Central memory CD4-positive, alpha-beta T cell (primary cell): ENCODE results near the gene NBAS.
"Not testable (repeated sequence)": the region's sequence is repeated elsewhere in the genome, so short reads cannot be mapped to it uniquely, and the experiment has no call there.

Experiments used
- DNase-seq: peaks from one replicate; pipeline ENCODE4 v3.0.0; 2022

NBAS gene

GRCh38 chr2:15253247-15253646 lies 307.9 kb downstream of the NBAS start:
- no peak for DNase-seq

GRCh38 chr2:15251753-15252152 lies 309.4 kb downstream of the NBAS start:
- no peak for DNase-seq

DNA sequence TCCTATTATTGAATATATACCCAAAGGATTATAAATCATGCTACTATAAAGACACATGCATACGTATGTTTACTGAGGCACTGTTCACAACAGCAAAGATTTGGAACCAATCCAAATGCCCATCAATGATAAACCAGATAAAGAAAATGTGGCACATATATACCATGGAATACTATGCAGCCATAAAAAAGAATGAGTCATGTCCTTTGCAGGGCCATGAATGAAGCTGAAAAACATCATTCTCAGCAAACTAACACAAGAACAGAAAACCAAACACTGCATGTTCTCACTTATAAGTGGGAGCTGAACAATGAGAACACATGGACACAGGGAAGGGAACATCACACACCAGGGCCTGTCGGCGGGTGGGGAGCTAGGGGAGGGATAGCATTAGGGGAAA lies 310.2 kb downstream of the NBAS start:
- not testable (repeated sequence) for DNase-seq

GRCh38 chr2:15246870-15247269 lies 314.3 kb downstream of the NBAS start:
- no peak for DNase-seq

- DNase-seq = no peak
Measured at GRCh38 chr2:15243762-15244161, 317.4 kb downstream of the NBAS start.

DNA sequence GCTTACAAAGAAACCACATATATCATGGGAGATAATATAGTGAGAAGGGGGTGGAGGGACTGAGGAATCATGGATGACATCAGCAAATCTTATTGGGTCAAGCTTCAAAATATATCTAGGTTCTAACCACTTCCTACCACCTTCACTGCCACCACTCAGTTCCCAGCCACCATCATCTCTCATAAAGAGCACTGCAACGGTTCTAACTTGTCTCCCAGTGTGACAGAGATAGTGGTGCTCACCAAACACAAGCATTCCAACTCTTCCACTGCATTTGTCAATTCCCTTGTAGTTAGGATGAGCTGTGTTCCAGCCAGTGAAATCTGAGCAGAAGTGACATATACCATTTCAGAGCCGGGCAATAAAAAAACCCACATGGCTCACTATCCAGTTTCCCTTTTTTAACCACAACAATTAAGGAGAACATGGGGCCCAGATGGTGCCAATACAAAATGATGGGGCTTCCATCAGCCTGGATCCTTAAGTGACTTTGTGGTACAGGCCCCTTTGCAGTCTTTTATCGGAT lies 318.1 kb downstream of the NBAS start:
- DNase-seq = no peak

DNA sequence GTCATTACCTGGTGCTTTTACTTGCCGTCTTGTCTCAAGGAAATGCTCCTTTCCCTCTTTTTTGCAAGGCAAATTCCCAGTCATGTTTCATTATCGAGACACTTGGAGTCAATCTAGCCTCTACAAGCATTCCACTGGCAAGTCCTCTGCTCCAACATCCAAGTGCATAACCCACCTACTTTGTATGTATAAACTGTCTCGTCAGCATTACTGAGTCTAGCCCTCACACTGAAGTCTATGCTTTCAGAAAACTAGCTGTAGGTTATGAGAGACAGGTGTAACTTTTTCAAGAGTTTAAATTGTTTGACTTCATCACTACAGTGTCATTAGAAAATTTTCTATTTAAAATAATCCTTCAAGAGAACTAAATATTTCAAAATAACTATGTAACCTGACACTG lies 319.2 kb downstream of the NBAS start:
- no peak for DNase-seq

- no peak for DNase-seq
Measured at GRCh38 chr2:15241201-15241600, 319.9 kb downstream of the NBAS start.

GRCh38 chr2:15238028-15238427 lies 323.1 kb downstream of the NBAS start:
- DNase-seq = no peak

- DNase-seq = no peak
Measured at GRCh38 chr2:15230599-15231192, 330.4 kb downstream of the NBAS start.

- no peak for DNase-seq
Measured at GRCh38 chr2:15226661-15227060, 334.5 kb downstream of the NBAS start.

GRCh38 chr2:15225131-15225530 lies 336.0 kb downstream of the NBAS start:
- DNase-seq = no peak

GRCh38 chr2:15224641-15225040 lies 336.5 kb downstream of the NBAS start:
- no peak for DNase-seq

DNA sequence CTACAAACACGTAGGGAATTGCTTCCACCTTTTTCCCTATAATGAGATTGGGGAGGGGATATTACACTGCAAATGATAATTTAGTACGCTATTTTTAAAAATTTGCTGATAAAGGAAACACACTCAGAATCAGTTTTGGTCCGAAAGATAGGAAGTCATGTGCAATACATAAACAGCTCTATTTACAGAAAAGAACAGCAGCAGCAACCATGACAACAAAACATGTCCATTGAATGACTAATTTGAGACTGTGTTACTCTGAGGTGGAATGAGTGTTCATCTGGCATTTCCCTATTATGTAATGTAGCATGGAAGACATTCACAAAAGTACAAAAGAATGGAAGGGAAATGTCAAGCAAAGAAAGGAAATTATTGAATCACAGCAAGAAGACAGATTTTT lies 337.2 kb downstream of the NBAS start:
- DNase-seq = no peak

GRCh38 chr2:15222856-15223255 lies 338.3 kb downstream of the NBAS start:
- DNase-seq = no peak

DNA sequence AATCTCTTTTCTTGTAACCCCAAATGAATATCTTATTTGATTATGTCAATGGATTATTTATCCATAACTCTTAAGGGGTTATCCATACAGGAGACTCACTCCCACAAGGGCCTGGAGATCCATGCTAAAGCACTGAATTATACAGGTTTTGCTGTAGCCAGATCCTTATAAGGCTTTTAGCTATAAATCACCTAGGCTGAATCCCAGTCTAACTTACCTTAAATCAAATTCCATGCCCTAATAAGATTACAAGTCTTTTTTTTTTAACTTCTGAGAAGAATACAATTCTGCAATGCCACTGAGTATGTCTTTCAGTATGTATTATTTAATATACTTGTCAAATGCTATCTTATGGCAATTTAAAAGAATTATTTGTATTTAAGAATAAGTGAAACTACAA lies 340.5 kb downstream of the NBAS start:
- DNase-seq = no peak

DNA sequence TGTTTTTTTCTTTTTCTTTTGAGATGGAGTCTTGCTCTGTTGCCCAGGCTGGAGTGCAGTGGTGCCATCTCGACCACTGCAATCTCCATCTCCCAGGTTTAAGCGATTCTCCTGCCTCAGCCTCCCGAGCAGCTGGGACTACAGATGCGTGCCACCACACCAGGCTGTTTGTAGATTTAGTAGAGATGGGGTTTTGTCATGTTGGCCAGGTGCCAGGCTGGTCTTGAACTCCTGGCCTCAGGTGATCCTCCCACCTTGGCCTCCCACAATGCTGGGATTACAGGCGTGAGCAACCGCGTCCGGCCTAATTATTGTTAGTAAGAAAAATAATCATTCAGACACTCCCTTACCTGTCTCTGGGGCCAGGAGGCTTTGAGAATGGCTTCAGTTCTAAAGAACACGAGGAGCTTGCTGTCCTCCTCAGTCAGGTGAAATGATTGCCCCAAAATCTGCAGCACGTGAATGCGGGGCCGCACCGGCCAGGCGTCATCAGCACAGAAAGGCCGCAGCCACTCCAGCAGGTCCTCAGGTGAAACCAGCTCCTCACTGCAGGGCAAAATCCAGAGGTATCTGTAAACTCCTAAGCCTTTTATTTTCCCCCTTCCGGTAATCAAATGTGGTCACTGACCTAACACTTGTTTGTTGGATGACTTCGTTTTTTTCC lies 342.6 kb downstream of the NBAS start:
- no peak for DNase-seq

GRCh38 chr2:15212249-15212648 lies 348.9 kb downstream of the NBAS start:
- DNase-seq = no peak

DNA sequence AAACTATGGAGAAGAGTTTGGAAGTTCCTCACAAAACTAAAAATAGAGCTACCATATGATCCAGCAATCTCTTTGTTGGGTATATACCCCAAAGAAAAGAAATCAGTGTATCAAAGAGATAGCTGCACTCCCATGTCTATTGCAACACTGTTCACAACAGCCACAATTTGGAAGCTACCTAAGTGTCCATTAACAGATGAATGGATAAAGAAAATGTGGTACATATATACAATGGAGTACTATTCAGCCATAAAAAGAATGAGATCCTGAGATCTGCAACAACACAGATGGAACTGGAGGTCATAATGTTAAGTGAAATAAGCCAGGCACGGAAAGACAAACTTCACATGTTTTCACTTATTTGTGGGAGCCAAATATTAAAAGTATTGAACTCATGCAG lies 350.6 kb downstream of the NBAS start:
- not testable (repeated sequence) for DNase-seq

- no peak for DNase-seq
Measured at GRCh38 chr2:15206419-15206818, 354.7 kb downstream of the NBAS start.

DNA sequence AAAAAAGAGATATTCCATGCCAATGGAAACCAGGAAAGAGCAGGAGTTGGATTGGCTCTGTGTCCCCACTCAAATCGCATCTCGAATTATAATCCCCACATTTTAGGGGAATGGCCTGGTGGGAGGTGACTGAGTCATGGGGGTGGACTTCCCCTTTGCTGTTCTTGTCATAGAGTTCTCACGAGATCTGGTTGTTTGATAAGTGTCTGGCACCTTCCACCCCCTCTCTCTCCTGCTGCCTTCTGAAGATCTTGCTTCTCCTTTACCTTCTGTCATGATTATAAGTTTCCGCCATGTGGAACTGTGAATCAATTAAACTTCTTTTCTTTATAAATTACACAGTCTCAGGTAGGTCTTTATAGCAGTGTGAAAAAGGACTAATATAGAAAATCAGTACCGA lies 355.6 kb downstream of the NBAS start:
- no peak for DNase-seq

- DNase-seq = no peak
Measured at GRCh38 chr2:15201009-15201408, 360.1 kb downstream of the NBAS start.

DNA sequence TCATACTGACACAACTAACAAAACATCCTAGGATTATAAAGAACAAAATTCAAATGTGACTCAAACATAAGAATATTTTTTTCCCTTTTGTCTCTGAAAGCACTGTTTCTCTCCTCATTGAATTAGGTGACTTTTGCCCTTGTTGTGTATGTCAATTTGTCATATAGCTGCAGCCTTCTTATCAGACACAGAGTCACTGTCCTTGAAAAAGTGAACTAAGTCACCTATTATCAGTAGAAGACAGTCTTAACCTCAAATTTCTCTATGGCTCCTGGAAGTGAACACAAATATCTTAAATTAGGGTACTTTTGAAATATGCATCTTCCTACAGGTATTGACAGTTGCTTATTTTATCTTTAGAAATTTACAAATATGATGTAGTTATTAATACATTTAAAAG lies 360.6 kb downstream of the NBAS start:
- no peak for DNase-seq

- DNase-seq = no peak
Measured at GRCh38 chr2:15198051-15198450, 363.1 kb downstream of the NBAS start.

- no peak for DNase-seq
Measured at GRCh38 chr2:15195813-15196212, 365.3 kb downstream of the NBAS start.
